SK-N-SH treated with all-trans-retinoic acid at 6 μM for 48 hours (cell line): ENCODE results near the gene DIPK1B.

ENCODE experiments used
- CSDC2 ChIP-seq: fragments of 250-450 bp; sonication (Bioruptor Pico); IDR thresholded peaks from 2 replicates; pipeline ENCODE4 v1.5.0; 2020; ENCODE audit warnings: mild to moderate bottlenecking, moderate library complexity
- CSRNP3 ChIP-seq: fragments of 250-450 bp; sonication (Bioruptor Pico); IDR thresholded peaks from 2 replicates; pipeline ENCODE4 v1.5.1; 2021; ENCODE audit warnings: mild to moderate bottlenecking, moderate library complexity
- GLIS3 ChIP-seq: fragments of 250-450 bp; sonication (Bioruptor Pico); IDR thresholded peaks from 2 replicates; pipeline ENCODE4 v1.5.0; 2020; ENCODE audit warnings: mild to moderate bottlenecking, moderate library complexity
- ISL1 ChIP-seq: fragments of 250-450 bp; sonication (Bioruptor Pico); IDR thresholded peaks from 2 replicates; pipeline ENCODE4 v2.1.2; 2022; ENCODE audit warnings: mild to moderate bottlenecking, moderate library complexity
- PATZ1 ChIP-seq: fragments of 250-450 bp; sonication (Bioruptor Pico); IDR thresholded peaks from 2 replicates; pipeline ENCODE4 v1.8.0; 2020; ENCODE audit warnings: mild to moderate bottlenecking, moderate library complexity, borderline replicate concordance
- PPARA ChIP-seq: fragments of 250-450 bp; sonication (Bioruptor Pico); IDR thresholded peaks from 2 replicates; pipeline ENCODE4 v1.5.0; 2020; ENCODE audit warnings: mild to moderate bottlenecking, borderline replicate concordance
- RARB ChIP-seq: fragments of 250-450 bp; sonication (Bioruptor Pico); IDR thresholded peaks from 2 replicates; pipeline ENCODE4 v1.8.0; 2021; ENCODE audit warnings: mild to moderate bottlenecking, moderate library complexity
- SNAI2 ChIP-seq: fragments of 250-450 bp; sonication (Bioruptor Pico); IDR thresholded peaks from 2 replicates; pipeline ENCODE4 v1.5.0; 2020; ENCODE audit warnings: mild to moderate bottlenecking, moderate library complexity
- TCF4 ChIP-seq: fragments of 250-450 bp; sonication (Bioruptor Pico); IDR thresholded peaks from 2 replicates; pipeline ENCODE4 v1.8.0; 2021; ENCODE audit warnings: mild to moderate bottlenecking, moderate library complexity, borderline replicate concordance
- TOX ChIP-seq: fragments of 250-450 bp; sonication (Bioruptor Pico); IDR thresholded peaks from 2 replicates; pipeline ENCODE4 v1.8.0; 2021; ENCODE audit warnings: mild to moderate bottlenecking, moderate library complexity, borderline replicate concordance
- ZFP3 ChIP-seq: fragments of 250-450 bp; sonication (Bioruptor Pico); IDR thresholded peaks from 2 replicates; pipeline ENCODE4 v1.5.0; 2020; ENCODE audit warnings: mild to moderate bottlenecking, moderate library complexity
- ZNF565 ChIP-seq: fragments of 450-650 bp; formaldehyde crosslinking; conservative IDR thresholded peaks from 2 replicates; pipeline ENCODE4 v1.5.0; 2020; ENCODE audit warnings: low read depth, mild to moderate bottlenecking, moderate library complexity
- ZNF70 ChIP-seq: fragments of 450-650 bp; formaldehyde crosslinking; IDR thresholded peaks from 2 replicates; pipeline ENCODE4 v1.5.0; 2020; ENCODE audit warnings: mild to moderate bottlenecking, moderate library complexity
- ZNF8 ChIP-seq: fragments of 450-650 bp; formaldehyde crosslinking; IDR thresholded peaks from 2 replicates; pipeline ENCODE4 v1.5.0; 2020; ENCODE audit warnings: mild to moderate bottlenecking, moderate library complexity

GRCh38 chr9:136685790-136686533 is 26.4 kb upstream of the DIPK1B start:
- TF ChIP-seq TOX (CRISPR knock-in tag): no peak
- TF ChIP-seq SNAI2 (CRISPR knock-in tag): no peak
- TF ChIP-seq ZNF565: no peak
- TF ChIP-seq CSRNP3 (CRISPR knock-in tag): no peak
- no peak for TF ChIP-seq ZFP3 (CRISPR knock-in tag)
- no peak for TF ChIP-seq ISL1
- no peak for TF ChIP-seq RARB (CRISPR knock-in tag)
- no peak for TF ChIP-seq PATZ1 (CRISPR knock-in tag)
- no peak for TF ChIP-seq ZNF70 (CRISPR knock-in tag)
- no peak for TF ChIP-seq PPARA (CRISPR knock-in tag)
- TF ChIP-seq CSDC2 (CRISPR knock-in tag): no peak
- no peak for TF ChIP-seq GLIS3 (CRISPR knock-in tag)
- TF ChIP-seq TCF4 (CRISPR knock-in tag): no peak
- TF ChIP-seq ZNF8: no peak
